Measurements from ENCODE around the gene NLRC5. TPM values are rescaled to one million over a fixed set of nuclear protein-coding genes. Genes with fewer than 3 reads are reported as not detected.
A peak's percentile ranks its signal among the peaks of the same experiment; 100 is the strongest.

NLRC5 gene
- total RNA-seq, 2 experiments from 2014 or later, result 199 to 305 TPM

- H3K79me2 ChIP-seq (ENCODE audit: insufficient read depth, low read depth, low read length), result peaks cover 18% of the 10 kb centered on the region; the same call in 1 of the 2 replicates
- ChIA-PET CTCF (ENCODE audit: unreplicated experiment) (no interaction called here), POLR2A (interaction anchor here (1.0 kb wide), 1 partner anchor 77 kb away, joined by 3 read pairs; no protein-coding TSS in a partner anchor)
- no peaks in the 10 kb centered on the region for H3K9me2 ChIP-seq (ENCODE audit: insufficient read depth, low read length)
- no peaks in the 10 kb centered on the region for H3K9me3 ChIP-seq (ENCODE audit: low read length)
- intact Hi-C loops (cut with micrococcal nuclease; ENCODE audit: unreplicated experiment), result no loop called here
- TF ChIP-seq EZH2phosphoT487 (IDR thresholded peaks at IDR 0.05; ENCODE audit: borderline replicate concordance, low read depth, low read length), result no peak
- no peak for TF ChIP-seq CTCF (conservative IDR thresholded peaks at IDR 0.05; ENCODE audit: low read length)
- no peak overlapping the region for H3K4me3 ChIP-seq (ENCODE audit: low read depth, low read length, poor library complexity, severe bottlenecking)
- H3K27ac ChIP-seq (ENCODE audit: low read depth, low read length, poor library complexity, severe bottlenecking), result no peak overlapping the region
- H3K36me3 ChIP-seq (ENCODE audit: insufficient read depth, low read length), result peaks cover 97% of the 10 kb centered on the region
- DNase-seq (ENCODE audit: low spot score), result no peak
- no peak overlapping the region for H2AFZ ChIP-seq (ENCODE audit: low read length)
- no peaks in the 10 kb centered on the region for H4K20me1 ChIP-seq (ENCODE audit: insufficient read depth, low read length)
- H3K4me2 ChIP-seq (ENCODE audit: low read length), result no peak overlapping the region
- BruUV-seq (replicated peaks), result no TSS peak
- peaks cover 53% of the 10 kb centered on the region for H3K4me1 ChIP-seq (ENCODE audit: insufficient read depth, low read length, poor library complexity, severe bottlenecking)
These were observed 58.7 kb downstream of the NLRC5 start for GRCh38 chr16:57048095-57048494.

- H3K4me1 ChIP-seq (ENCODE audit: insufficient read depth, low read length, poor library complexity, severe bottlenecking), result peaks cover 37% of the 10 kb centered on the region
- H3K4me3 ChIP-seq (ENCODE audit: low read depth, low read length, poor library complexity, severe bottlenecking), result no peak overlapping the region
- H3K36me3 ChIP-seq (ENCODE audit: insufficient read depth, low read length), result peaks cover 97% of the 10 kb centered on the region
- H3K27ac ChIP-seq (ENCODE audit: low read depth, low read length, poor library complexity, severe bottlenecking), result peak overlapping the region; percentile 28
- no peaks in the 10 kb centered on the region for H3K9me3 ChIP-seq (ENCODE audit: low read length)
- H3K4me2 ChIP-seq (ENCODE audit: low read length), result no peak overlapping the region
- H2AFZ ChIP-seq (ENCODE audit: low read length), result no peak overlapping the region
- no peaks in the 10 kb centered on the region for H3K9me2 ChIP-seq (ENCODE audit: insufficient read depth, low read length)
- H4K20me1 ChIP-seq (ENCODE audit: insufficient read depth, low read length), result no peaks in the 10 kb centered on the region
- intact Hi-C loops (cut with micrococcal nuclease; ENCODE audit: unreplicated experiment), result no loop called here
- peak; percentile 26 for DNase-seq (ENCODE audit: low spot score)
- H3K79me2 ChIP-seq (ENCODE audit: insufficient read depth, low read depth, low read length), result peaks cover 2% of the 10 kb centered on the region; the same call in 1 of the 2 replicates
- POLR2A ChIA-PET, result no interaction called here
- CTCF ChIA-PET (ENCODE audit: unreplicated experiment), result no interaction called here
- TF ChIP-seq EZH2phosphoT487 (IDR thresholded peaks at IDR 0.05; ENCODE audit: borderline replicate concordance, low read depth, low read length) (no peak), CTCF (conservative IDR thresholded peaks at IDR 0.05; ENCODE audit: low read length) (no peak)
- BruUV-seq (replicated peaks), result no TSS peak
These were observed 60.3 kb downstream of the NLRC5 start for GRCh38 chr16:57049678-57050077.

GRCh38 chr16:57051696-57052228, 62.4 kb downstream of the NLRC5 start:
- Histone ChIP-seq H3K79me2 (ENCODE audit: insufficient read depth, low read depth, low read length) (no peaks in the 10 kb centered on the region), H3K4me3 (ENCODE audit: low read depth, low read length, poor library complexity, severe bottlenecking) (no peak overlapping the region), H3K27ac (ENCODE audit: low read depth, low read length, poor library complexity, severe bottlenecking) (no peak overlapping the region), H2AFZ (ENCODE audit: low read length) (no peak overlapping the region), H3K9me3 (ENCODE audit: low read length) (no peaks in the 10 kb centered on the region), H3K4me1 (ENCODE audit: insufficient read depth, low read length, poor library complexity, severe bottlenecking) (peaks cover 18% of the 10 kb centered on the region), H3K36me3 (ENCODE audit: insufficient read depth, low read length) (peaks cover 97% of the 10 kb centered on the region), H4K20me1 (ENCODE audit: insufficient read depth, low read length) (no peaks in the 10 kb centered on the region), H3K9me2 (ENCODE audit: insufficient read depth, low read length) (no peaks in the 10 kb centered on the region), H3K4me2 (ENCODE audit: low read length) (no peak overlapping the region)
- CTCF ChIA-PET (ENCODE audit: unreplicated experiment), result no interaction called here
- no TSS peak for BruUV-seq (replicated peaks)
- intact Hi-C loops (cut with micrococcal nuclease; ENCODE audit: unreplicated experiment), result no loop called here
- TF ChIP-seq CTCF (conservative IDR thresholded peaks at IDR 0.05; ENCODE audit: low read length) (no peak), EZH2phosphoT487 (IDR thresholded peaks at IDR 0.05; ENCODE audit: borderline replicate concordance, low read depth, low read length) (no peak)
- DNase-seq (ENCODE audit: low spot score), result no peak
- POLR2A ChIA-PET, result interaction anchor here (0.6 to 1.1 kb wide), 2 partner anchors 24 to 117 kb away, joined by 3 read pairs; no protein-coding TSS in a partner anchor
